ENCODE results near the gene TRMT5.

DNA sequence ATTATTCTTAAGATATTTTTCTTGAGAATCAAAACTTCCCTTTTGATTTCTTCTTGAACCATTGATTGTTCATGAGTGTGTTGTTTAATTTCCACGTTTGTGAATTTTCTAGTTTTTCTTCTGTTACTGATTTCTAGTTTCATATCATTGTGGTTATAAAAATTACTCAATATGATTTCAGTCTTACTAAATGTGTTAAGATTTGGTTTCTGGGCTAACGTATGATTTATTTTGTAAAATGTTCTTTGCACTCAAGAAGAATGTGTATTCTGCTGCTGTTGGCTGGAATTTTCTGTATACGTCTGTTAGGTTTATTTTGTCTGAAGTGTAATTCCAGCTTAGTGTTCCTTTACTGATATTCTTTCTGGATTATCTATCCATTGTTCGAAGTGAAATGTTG lies 24.7 kb downstream of the TRMT5 start:
- TF ChIP-seq EZH2 (IDR thresholded peaks at IDR 0.05; ENCODE audit: insufficient read depth, poor library complexity, severe bottlenecking), result no peak
- TF ChIP-seq EZH2phosphoT487 (IDR thresholded peaks at IDR 0.05; ENCODE audit: insufficient read depth, low read depth), result no peak

Data from GM23248 (cell line).